GM21526 (cell line): ENCODE data around the gene PCSK6.

Experiments used
- ATAC-seq: cut with Tn5 transposase; IDR thresholded peaks from one replicate; pipeline ENCODE4 v1.9.1; 2021; ENCODE audit warnings: moderate library complexity; ENCODE audit not compliant: unreplicated experiment, low FRiP score

PCSK6 gene

GRCh38 chr15:101266787-101267186 lies 222.7 kb downstream of the PCSK6 start:
- no peak for ATAC-seq

GRCh38 chr15:101266034-101266433 lies 223.5 kb downstream of the PCSK6 start:
- ATAC-seq: no peak

GRCh38 chr15:101264911-101265641 lies 224.4 kb downstream of the PCSK6 start:
- no peak for ATAC-seq

- ATAC-seq: no peak
Observed at GRCh38 chr15:101264011-101264410, 225.5 kb downstream of the PCSK6 start.

GRCh38 chr15:101262551-101262950 lies 227.0 kb downstream of the PCSK6 start:
- ATAC-seq: no peak

GRCh38 chr15:101258238-101259144 lies 231.0 kb downstream of the PCSK6 start:
- ATAC-seq: peak; percentile 47

- no peak for ATAC-seq
Observed at GRCh38 chr15:101256757-101257156, 232.8 kb downstream of the PCSK6 start.

GRCh38 chr15:101255615-101256241 lies 233.8 kb downstream of the PCSK6 start:
- no peak for ATAC-seq

GRCh38 chr15:101255051-101255395 lies 234.5 kb downstream of the PCSK6 start:
- ATAC-seq: no peak

- no peak for ATAC-seq
Observed at GRCh38 chr15:101254157-101255050, 235.1 kb downstream of the PCSK6 start.
